Breast epithelium (tissue), 4 donors: ENCODE results near the gene PRR29. TPM values are rescaled to one million over a fixed set of nuclear protein-coding genes. Genes with fewer than 3 reads are reported as not detected.

Experiments used
- DNase-seq, 2 donors: peaks; one replicate each; pipeline ENCODE4 v3.0.0-alpha.2; 2019; ENCODE audit warnings: low spot score in 2 of 2
- H3K27ac ChIP-seq, 2 donors: fragments of 200-600 bp; sonication (generic) in 1 of 2; one replicate each; pipeline ENCODE4 v1.5.1; 2016 to 2019; ENCODE audit warnings: mild to moderate bottlenecking in 1 of 2
- H3K27me3 ChIP-seq, 2 donors: fragments of 200-600 bp; sonication (generic) in 1 of 2; one replicate each; pipeline versions ENCODE4 v1.5.1 to v1.6.0; 2017 to 2019; ENCODE audit warnings: control low read depth in 1 of 2, mild to moderate bottlenecking in 1 of 2
- H3K36me3 ChIP-seq: fragments of 200-600 bp; one replicate; pipeline ENCODE4 v1.5.1; 2019
- H3K4me1 ChIP-seq, 2 donors: fragments of 200-600 bp; sonication (generic); one replicate each; pipeline ENCODE4 v1.5.1; 2016 to 2019; ENCODE audit warnings: control low read depth in 1 of 2
- H3K4me3 ChIP-seq, 3 donors: fragments of 200-600 bp; sonication (generic); 1 replicate in 2 of 3; 2 replicates in 1 of 3; pipeline ENCODE4 v1.5.1; 2016 to 2019; ENCODE audit warnings: mild to moderate bottlenecking in 3 of 3, moderate library complexity in 2 of 3
- H3K9me3 ChIP-seq, 2 donors: fragments of 200-600 bp; sonication (generic) in 1 of 2; one replicate each; pipeline ENCODE4 v1.5.1; 2016 to 2019; ENCODE audit warnings: control low read depth in 1 of 2
- CTCF ChIP-seq, 3 donors: fragments of 450-650 bp; IDR thresholded peaks; one replicate each; pipeline ENCODE4 v1.5.1; 2016 to 2017; ENCODE audit warnings: antibody characterized with exemption in 3 of 3, mild to moderate bottlenecking in 3 of 3, moderate library complexity in 3 of 3
- POLR2A ChIP-seq: fragments of 450-650 bp; IDR thresholded peaks from one replicate; pipeline ENCODE4 v1.6.1; 2016; ENCODE audit warnings: antibody characterized with exemption, mild to moderate bottlenecking, moderate library complexity
- POLR2AphosphoS5 ChIP-seq, 3 donors: sonication (generic); formaldehyde crosslinking; IDR thresholded peaks; one replicate each; pipeline ENCODE4 v1.6.1; 2017; ENCODE audit warnings: antibody characterized with exemption in 3 of 3
- intact Hi-C: fragments of 100-400 bp; cut with DNase I; formaldehyde crosslinking; loops from one replicate; pipeline ENCODE4 v1.15.1; 2023; ENCODE audit warnings: low total_unique reads
- total RNA-seq, 3 donors: library from RNA; depleted of rRNA; stranded (reverse); fragments of >200 nt; gene quantifications; one replicate each; pipeline ENCODE4 v1.1.0, GENCODE V29; 2016

Gene PRR29
- total RNA-seq, 3 donors from 2014 or later = 0.15 to 1.3 (median 0.16) TPM

DNA sequence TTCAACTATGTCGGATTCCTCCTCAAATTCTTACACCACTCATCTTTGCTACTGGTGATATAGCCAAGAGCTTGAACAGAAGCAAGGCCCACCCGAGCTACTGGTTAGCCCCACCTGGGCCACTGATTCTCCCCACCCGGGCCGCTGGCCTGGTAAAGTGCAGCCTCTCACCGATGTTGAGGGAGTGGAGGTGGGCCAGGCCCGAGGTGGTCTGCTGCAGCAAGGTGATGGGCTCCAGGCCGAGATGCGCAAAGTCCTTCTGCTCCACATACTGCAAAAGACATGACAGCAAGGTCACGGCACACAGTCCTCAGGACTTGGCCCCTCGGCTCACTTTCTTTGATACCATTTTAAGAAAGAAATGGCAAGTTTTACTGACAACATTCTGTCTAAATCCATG, 55.0 kb downstream of the PRR29 start:
- TF ChIP-seq CTCF (IDR thresholded peaks at IDR 0.05) = no peak
- TF ChIP-seq POLR2A = no peak
- no peak for TF ChIP-seq POLR2AphosphoS5 (IDR thresholded peaks at IDR 0.05)
- Histone ChIP-seq H3K4me3 (no peak overlapping the region), H3K36me3 (peaks cover 9% of the 10 kb centered on the region), H3K27ac (no peak overlapping the region), H3K9me3 (no peaks in the 10 kb centered on the region), H3K4me1 (peaks cover 0 to 5% of the 10 kb centered on the region in 2 donors), H3K27me3 (no peaks in the 10 kb centered on the region)
- DNase-seq = no peak
- intact Hi-C loops = no loop called here

Other genes starting within 250 kb of the PRR29 start
- gene CCDC47, start 224.8 kb upstream of the PRR29 start, total RNA-seq = 10 to 100 TPM; 54.1 to 89.5 (median 81.7) TPM
- gene DDX42, start 224.2 kb upstream of the PRR29 start, total RNA-seq = 100 to 1,000 TPM; 131 to 139 (median 139) TPM
- gene PSMC5, start 170.9 kb upstream of the PRR29 start, total RNA-seq = 100 to 1,000 TPM in 2 of 3 donors, 10 to 100 TPM in 1; 98.3 to 110 (median 104) TPM
- 10 to 100 TPM; 55.4 to 78.7 (median 59.1) TPM for gene FTSJ3, start 170.7 kb upstream of the PRR29 start, total RNA-seq
- 100 to 1,000 TPM; 142 to 210 (median 192) TPM for gene SMARCD2, start 155.7 kb upstream of the PRR29 start, total RNA-seq
- not detected for gene CSH2, start 124.7 kb upstream of the PRR29 start, total RNA-seq
- not detected for gene GH2, start 116.4 kb upstream of the PRR29 start, total RNA-seq
- gene CSH1, start 101.8 kb upstream of the PRR29 start, total RNA-seq = not detected
- not detected for gene CSHL1, start 87.1 kb upstream of the PRR29 start, total RNA-seq
- not detected for gene GH1, start 79.5 kb upstream of the PRR29 start, total RNA-seq
- gene CD79B, start 66.0 kb upstream of the PRR29 start, total RNA-seq = 1 to 10 TPM; 2.2 to 7.9 (median 3.4) TPM
- 10 to 100 TPM in 2 of 3 donors, 1 to 10 TPM in 1; 1.0 to 16.7 (median 10.2) TPM for gene SCN4A, start 25.4 kb upstream of the PRR29 start, total RNA-seq
- gene ICAM2, start 22.3 kb downstream of the PRR29 start, total RNA-seq = 100 to 1,000 TPM in 1 of 3 donors, 10 to 100 TPM in 2; 26.1 to 106 (median 32.2) TPM
- gene ERN1, start 131.8 kb downstream of the PRR29 start, total RNA-seq = 10 to 100 TPM; 13.1 to 40.8 (median 34.7) TPM